GM21825 (cell line): ENCODE results near the gene IZUMO1.
A peak's percentile ranks its signal among the peaks of the same experiment; 100 is the strongest.
"Not testable (repeated sequence)": the region's sequence is repeated elsewhere in the genome, so short reads cannot be mapped to it uniquely, and the experiment has no call there.

Source experiments
- ATAC-seq: cut with Tn5 transposase; IDR thresholded peaks from one replicate; pipeline ENCODE4 v1.9.1; 2021; ENCODE audit warnings: mild to moderate bottlenecking, moderate library complexity; ENCODE audit not compliant: unreplicated experiment

IZUMO1 gene

GRCh38 chr19:48746738-48747575 is at the start of gene IZUMO1:
Gene IZUMO1 (minus strand): TSS chr19:48746909. CDS start chr19:48745859, 1,050 bp downstream.
- no peak for ATAC-seq

DNA sequence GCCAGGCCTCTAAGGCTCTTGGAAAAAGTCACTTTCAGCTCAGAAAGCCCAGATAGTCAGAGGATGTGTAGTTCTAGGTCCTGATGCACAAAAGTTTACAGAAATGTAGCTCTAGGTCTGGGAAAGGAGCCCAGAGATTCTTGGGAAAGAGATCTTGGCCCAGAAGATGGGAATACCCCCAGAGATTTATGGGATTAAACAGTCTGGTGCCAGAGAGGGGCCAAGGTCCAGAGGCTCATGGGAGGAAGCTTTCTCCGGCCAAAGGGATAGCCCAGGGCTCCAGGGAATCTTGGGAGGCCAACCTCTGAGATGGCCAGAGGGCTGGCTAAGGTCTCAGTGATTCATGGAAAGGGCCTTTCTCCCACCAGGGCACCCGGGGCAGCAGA is 49.0 kb upstream of the IZUMO1 start:
- ATAC-seq, result no peak

GRCh38 chr19:48795055-48795684 is 48.5 kb upstream of the IZUMO1 start:
- ATAC-seq, result peak; percentile 72

DNA sequence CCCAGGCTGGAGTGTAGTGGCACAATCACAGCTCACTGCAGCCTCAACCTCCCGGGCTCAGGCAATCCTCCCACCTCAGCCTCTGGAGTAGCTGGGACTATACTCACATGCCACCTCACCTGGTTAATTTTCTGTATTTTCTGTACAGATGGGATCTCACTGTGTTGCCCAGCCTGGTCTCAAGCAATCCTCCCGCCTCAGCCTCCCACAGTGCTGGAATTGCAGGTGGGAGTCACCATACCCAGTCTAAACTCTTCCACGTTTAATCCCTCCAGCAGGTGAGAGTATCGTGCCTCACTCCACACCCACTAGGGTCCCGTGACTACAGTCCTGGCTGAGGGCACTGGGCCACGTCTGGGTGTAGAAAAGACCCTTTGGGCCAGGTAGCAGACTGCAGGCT is 47.6 kb upstream of the IZUMO1 start:
- ATAC-seq, result no peak

GRCh38 chr19:48793271-48793670 is 46.6 kb upstream of the IZUMO1 start:
- no peak for ATAC-seq

DNA sequence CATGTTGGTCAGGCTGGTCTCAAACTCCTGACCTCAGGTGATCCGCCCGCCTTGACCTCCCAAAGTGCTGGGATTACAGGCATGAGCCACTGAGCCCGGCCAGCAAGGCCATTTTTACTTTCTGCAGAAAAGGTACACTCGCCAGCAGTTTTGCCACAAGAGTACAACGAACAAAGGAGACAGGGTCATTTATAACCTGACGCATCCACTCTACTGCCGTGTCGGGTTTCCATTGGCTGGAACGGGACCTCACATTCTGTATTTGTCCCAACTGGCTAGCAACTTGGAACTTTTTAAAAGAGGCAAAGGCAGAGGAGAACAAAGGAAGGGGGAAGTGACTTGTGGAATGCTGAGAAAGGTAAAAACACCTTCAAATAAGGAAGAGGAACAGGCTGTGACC is 40.6 kb upstream of the IZUMO1 start:
- ATAC-seq, result not testable (repeated sequence)

DNA sequence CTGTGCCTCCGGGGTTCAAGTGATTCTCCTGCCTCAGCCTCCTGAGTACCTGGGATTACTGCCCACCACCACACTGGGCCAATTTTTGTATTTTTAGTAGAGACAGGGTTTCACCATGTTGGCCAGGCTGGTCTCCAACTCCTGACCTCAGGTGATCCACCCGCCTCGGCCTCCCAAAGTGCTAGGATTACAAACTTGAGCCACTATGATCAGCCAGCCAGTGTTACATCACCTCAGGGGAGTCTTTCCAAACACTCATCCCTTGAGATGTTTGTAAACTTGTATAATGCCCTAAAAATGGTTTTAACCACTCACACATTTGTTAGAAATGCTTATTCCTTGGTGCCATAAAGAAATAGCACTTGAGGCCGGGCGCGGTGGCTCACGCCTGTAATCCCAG is 39.7 kb upstream of the IZUMO1 start:
- ATAC-seq, result not testable (repeated sequence)

- no peak for ATAC-seq
Observed at GRCh38 chr19:48784527-48784926, 37.8 kb upstream of the IZUMO1 start.

GRCh38 chr19:48780631-48781391 is 34.1 kb upstream of the IZUMO1 start:
- no peak for ATAC-seq

DNA sequence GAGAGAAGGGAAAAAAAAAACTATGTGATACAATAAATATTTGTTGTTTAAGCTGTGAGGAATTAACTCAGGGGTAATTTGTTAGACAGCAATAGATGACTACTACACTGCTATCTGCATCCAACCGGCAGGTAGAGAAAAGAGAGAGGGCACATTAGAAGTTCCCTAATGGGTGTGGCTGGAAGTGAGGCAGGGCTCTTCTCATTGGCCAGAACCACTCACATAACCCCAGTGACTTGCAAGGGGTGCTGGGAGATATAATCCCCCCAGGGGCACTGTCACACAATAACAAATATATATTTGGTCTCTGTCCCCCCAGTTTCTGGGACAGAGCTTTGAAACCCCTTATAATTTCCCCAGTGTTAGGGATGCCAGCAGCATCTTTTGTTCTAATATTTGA is 32.9 kb upstream of the IZUMO1 start:
- no peak for ATAC-seq

DNA sequence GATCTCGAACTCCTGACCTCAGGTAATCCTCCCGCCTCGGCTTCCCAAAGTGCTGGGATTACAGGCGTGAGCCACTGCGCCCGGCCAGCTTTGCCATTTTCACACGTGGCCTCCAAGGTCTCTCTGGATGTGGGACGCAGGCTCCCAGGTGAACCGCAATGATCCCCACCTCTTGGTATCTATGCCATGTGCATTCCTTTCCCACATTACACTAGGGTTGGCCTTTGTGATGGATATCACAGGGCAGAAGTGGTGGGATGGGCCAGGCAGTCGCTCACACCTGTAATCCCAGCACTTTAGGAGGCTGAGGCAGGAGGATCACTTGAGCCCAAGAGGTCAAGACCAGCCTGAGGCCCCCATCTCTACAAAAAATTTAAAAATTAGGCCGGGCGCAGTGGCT is 31.0 kb upstream of the IZUMO1 start:
- ATAC-seq, result no peak

DNA sequence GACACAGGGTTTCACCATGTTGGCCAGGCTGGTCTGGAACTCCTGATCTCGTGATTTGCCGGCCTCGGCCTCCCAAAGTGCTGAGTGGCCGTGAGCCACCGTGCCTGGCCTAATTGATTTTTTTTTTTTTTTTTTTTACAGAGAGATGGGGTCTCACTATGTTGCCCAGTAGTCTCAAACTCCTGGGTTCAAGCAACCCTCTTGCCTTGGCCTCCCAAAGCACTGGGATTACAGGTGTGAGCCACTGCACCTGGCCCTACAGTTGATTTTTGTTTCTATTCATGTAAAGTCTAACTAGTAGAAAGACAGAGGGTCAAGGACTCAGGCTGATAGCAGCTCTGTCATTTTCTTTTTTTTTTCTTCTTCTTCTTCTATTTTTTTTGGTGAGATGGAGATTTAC is 30.4 kb upstream of the IZUMO1 start:
- no peak for ATAC-seq

- no peak for ATAC-seq
Observed at GRCh38 chr19:48772503-48772953, 25.8 kb upstream of the IZUMO1 start.

- no peak for ATAC-seq
Observed at GRCh38 chr19:48770734-48771472, 24.2 kb upstream of the IZUMO1 start.

- ATAC-seq, result no peak
Observed at GRCh38 chr19:48770266-48770665, 23.6 kb upstream of the IZUMO1 start.

DNA sequence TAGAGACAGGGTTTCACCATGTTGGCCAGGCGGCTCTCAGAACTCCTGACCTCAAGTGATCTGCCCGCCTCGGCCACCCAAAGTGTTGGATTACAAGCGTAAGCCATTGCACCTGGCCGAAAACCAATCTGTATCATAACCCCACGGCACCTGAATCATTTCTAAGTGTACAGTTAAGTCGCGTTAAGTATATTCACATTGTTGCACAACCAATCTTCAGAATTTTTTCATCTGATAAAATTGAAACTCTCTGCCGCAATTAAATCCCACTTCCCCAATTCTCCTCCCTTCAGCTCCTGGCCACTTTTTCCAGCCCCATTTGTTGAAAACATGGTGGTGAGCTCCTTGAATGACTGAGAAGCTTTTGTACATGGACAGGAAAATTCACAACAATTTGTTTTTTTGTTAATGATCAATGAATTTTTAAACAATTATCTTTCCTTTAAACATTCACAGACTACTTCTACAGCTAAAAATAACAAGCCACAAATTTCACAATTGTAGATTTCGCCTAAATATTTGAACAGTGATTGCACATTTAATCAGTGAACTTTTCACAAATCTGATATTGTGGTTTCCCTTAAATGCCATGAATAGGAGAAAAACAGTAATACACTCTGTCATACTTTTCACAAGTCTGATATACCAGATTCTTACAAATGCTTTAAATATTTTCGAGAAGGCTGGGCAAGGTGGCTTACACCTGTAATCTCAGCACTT is 22.4 kb upstream of the IZUMO1 start:
- ATAC-seq, result no peak

GRCh38 chr19:48768171-48768753 is 21.6 kb upstream of the IZUMO1 start:
- ATAC-seq, result not testable (repeated sequence)

DNA sequence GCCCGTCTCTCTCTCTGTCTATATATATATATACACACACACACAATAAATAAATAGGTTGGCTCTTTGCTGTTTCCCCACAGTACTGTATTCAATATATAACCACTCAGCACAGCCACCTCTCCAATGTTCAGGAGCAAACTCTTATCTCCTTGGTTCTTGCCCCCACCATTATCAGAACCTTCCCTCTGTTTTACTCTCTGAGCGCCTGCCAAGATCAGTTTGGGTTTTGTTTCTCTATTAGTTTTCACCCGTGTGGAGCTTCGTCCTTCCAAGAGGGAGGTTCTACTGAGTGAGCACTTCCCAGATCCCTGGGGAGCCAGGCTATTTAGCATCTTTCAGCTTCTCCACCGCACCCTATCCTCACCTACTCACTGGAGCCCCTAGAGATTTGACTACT is 19.1 kb upstream of the IZUMO1 start:
- ATAC-seq, result not testable (repeated sequence)

- ATAC-seq, result no peak
Observed at GRCh38 chr19:48760504-48761205, 13.9 kb upstream of the IZUMO1 start.
